K562 (cell line): ENCODE data around the gene TRIM37. TPM values are rescaled to one million over a fixed set of nuclear protein-coding genes. Genes with fewer than 3 reads are reported as not detected.
A peak's percentile ranks its signal among the peaks of the same experiment; 100 is the strongest.

Source experiments
- ARHGAP35 ChIP-seq: fragments of 450-650 bp; IDR thresholded peaks from 2 replicates; pipeline ENCODE4 v1.6.1; 2018; ENCODE audit not compliant: partially characterized antibody
- BMI1 ChIP-seq: fragments of 150-350 bp; IDR thresholded peaks from 2 replicates; pipeline ENCODE4 v1.6.1; 2014; ENCODE audit warnings: low read length
- BRD9 ChIP-seq: fragments of 450-650 bp; IDR thresholded peaks from 2 replicates; pipeline ENCODE4 v1.6.1; 2018; ENCODE audit warnings: low read depth; ENCODE audit not compliant: partially characterized antibody
- CBFA2T2 ChIP-seq: fragments of 450-650 bp; conservative IDR thresholded peaks from 2 replicates; pipeline ENCODE4 v1.6.1; 2017; ENCODE audit warnings: mild to moderate bottlenecking
- CBX2 ChIP-seq: fragments of 200-600 bp; sonication (generic); IDR thresholded peaks from one replicate; pipeline ENCODE4 v1.6.1; 2012; ENCODE audit warnings: mild to moderate bottlenecking, low read length, inconsistent platforms; ENCODE audit not compliant: insufficient read depth, poor library complexity, severe bottlenecking
- CHD2 ChIP-seq: IDR thresholded peaks from 2 replicates; pipeline ENCODE4 v1.6.1; 2011; ENCODE audit warnings: low read depth, low read length
- CREB1 ChIP-seq, 2 experiments: sonication (generic) in 1 of 2; formaldehyde crosslinking in 1 of 2; IDR thresholded peaks; 2 replicates each; pipeline versions ENCODE4 v1.6.1 to v1.8.0; 2012 to 2022; ENCODE audit warnings: inconsistent platforms in 1 of 2, mild to moderate bottlenecking in 1 of 2, missing genetic modification reagents in 1 of 2, moderate library complexity in 1 of 2
- E2F3 ChIP-seq: fragments of 250-450 bp; sonication (Bioruptor Pico); IDR thresholded peaks from 2 replicates; pipeline ENCODE4 v1.4.0; 2020; ENCODE audit warnings: mild to moderate bottlenecking
- FUS ChIP-seq: fragments of 200-400 bp; formaldehyde crosslinking; optimal IDR thresholded peaks from 2 replicates; pipeline ENCODE3; 2017; ENCODE audit warnings: low read depth, low read length
- HLTF ChIP-seq: fragments of 450-650 bp; IDR thresholded peaks from 2 replicates; pipeline ENCODE4 v1.6.1; 2016
- KDM5B ChIP-seq: fragments of 200-600 bp; sonication (generic); IDR thresholded peaks from 2 replicates; pipeline ENCODE4 v1.6.1; 2012; ENCODE audit warnings: low read depth, mild to moderate bottlenecking, moderate library complexity, low read length, control low read depth, inconsistent platforms; ENCODE audit not compliant: insufficient replicate concordance
- NFE2L1 ChIP-seq: fragments of 450-650 bp; IDR thresholded peaks from 2 replicates; pipeline ENCODE4 v1.6.1; 2016; ENCODE audit warnings: missing genetic modification characterization, low read depth, mild to moderate bottlenecking, missing compliant biosample characterization, moderate library complexity, borderline replicate concordance
- PRPF4 ChIP-seq: fragments of 200-400 bp; formaldehyde crosslinking; IDR thresholded peaks from one replicate; pipeline ENCODE4 v1.6.1; 2017; ENCODE audit warnings: low read length, low read depth, mild to moderate bottlenecking; ENCODE audit not compliant: insufficient read depth, poor library complexity, severe bottlenecking
- YY1 ChIP-seq, 3 experiments: IDR thresholded peaks; 2 replicates each; pipeline ENCODE4 v1.6.1; 2011; ENCODE audit warnings: low read length in 2 of 3, mild to moderate bottlenecking in 2 of 3, moderate library complexity in 2 of 3, borderline replicate concordance in 1 of 3, control low read depth in 1 of 3, low read depth in 1 of 3; ENCODE audit not compliant: insufficient read depth in 3 of 3, insufficient replicate concordance in 2 of 3, control insufficient read depth in 1 of 3, insufficient read length in 1 of 3; ENCODE audit errors: extremely low read depth in 1 of 3
- ZNF134 ChIP-seq: fragments of 250-450 bp; sonication (Bioruptor Pico); conservative IDR thresholded peaks from 2 replicates; pipeline ENCODE4 v1.4.0; 2020
- ZNF253 ChIP-seq: fragments of 250-450 bp; sonication (Bioruptor Pico); conservative IDR thresholded peaks from 2 replicates; pipeline ENCODE4 v1.6.1; 2021; ENCODE audit warnings: mild to moderate bottlenecking
- polyA plus RNA-seq, 8 experiments: library from polyadenylated mRNA; depleted of rRNA in 4 of 8; stranded (reverse) in 5 of 8; unstranded in 3 of 8; fragments of >200 nt; fragmentation: Nextera tagmentation in 2 of 8; fragmentation: Illumina TruSeq in 1 of 8; extraction: Ambion mirVana in 2 of 8; extraction: Trizol in 1 of 8; gene quantifications; 2 replicates each; pipeline versions ENCODE4 v1.2.1 to v1.2.3, GENCODE V29; 2011 to 2014; ENCODE audit warnings: inconsistent platforms in 1 of 8, missing spikeins in 1 of 8
- total RNA-seq, 7 experiments: library from RNA; depleted of rRNA in 6 of 7; stranded (reverse); fragments of >200 nt in 6 of 7; fragmentation: Illumina TruSeq in 2 of 7; extraction: Trizol in 2 of 7; gene quantifications; 2 replicates each; pipeline versions ENCODE4 v1.2.1 to v1.2.3, GENCODE V29; 2011 to 2021; ENCODE audit warnings: low replicate concordance in 1 of 7
- TF ChIP-seq, protein P1 (sequence below): fragments of 450-650 bp; IDR thresholded peaks from 2 replicates; pipeline ENCODE4 v1.6.1; 2016; ENCODE audit warnings: low read depth, mild to moderate bottlenecking, moderate library complexity
- TF ChIP-seq, protein P2 (sequence below): fragments of 250-450 bp; sonication (Bioruptor Pico); IDR thresholded peaks from 2 replicates; pipeline ENCODE4 v1.9.0; 2021; ENCODE audit warnings: mild to moderate bottlenecking, inconsistent platforms
- TF ChIP-seq, protein P3 (sequence below): fragments of 450-650 bp; conservative IDR thresholded peaks from 2 replicates; pipeline ENCODE4 v1.6.1; 2016; ENCODE audit warnings: missing genetic modification characterization, low read depth, mild to moderate bottlenecking, missing compliant biosample characterization, moderate library complexity
- TF ChIP-seq, protein P4 (sequence below): fragments of 450-650 bp; formaldehyde crosslinking; IDR thresholded peaks from 2 replicates; pipeline ENCODE4 v1.4.0; 2020; ENCODE audit warnings: mild to moderate bottlenecking, mixed read lengths

TRIM37 gene
- total and polyA plus RNA-seq, 9 of the 15 experiments (the other 6 are each of a cell fraction or from before 2014, with no cell fraction given), result 4.5 to 31.4 (median 23.8) TPM

DNA sequence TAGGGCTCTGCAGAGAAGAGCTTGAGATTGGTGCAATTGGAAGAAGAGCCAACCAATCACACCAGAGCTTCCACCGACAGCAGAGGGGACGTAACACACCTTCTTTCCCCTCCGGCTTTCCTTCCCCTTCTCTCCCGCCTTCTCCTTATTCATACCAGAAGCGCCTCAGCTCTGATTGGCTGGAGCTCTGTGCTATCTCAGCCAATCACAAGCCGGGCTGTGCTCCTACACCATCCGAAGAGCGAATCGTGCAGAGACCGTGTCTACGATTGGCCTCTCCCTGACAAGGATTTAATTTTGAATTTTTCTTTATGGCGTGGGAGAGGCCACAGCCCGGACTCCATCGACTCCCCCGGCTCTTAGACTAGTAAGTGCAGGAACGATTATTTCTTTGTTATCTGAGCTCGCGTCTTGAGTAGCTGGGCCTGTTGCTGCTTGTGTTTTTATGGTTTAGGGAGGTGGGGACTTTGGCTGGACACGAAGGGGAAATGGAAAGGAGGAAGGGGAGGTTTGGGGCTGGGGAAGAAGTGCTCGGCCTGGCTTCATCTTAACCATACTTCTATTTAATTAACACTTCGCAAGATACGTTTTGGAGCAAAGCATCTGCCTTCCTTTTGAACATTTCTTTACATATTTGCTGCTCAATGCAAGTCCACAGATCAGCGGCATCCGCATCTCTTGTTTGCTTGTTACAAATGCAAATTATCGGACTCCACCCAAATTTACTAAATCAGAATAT lies 48.9 kb upstream of the TRIM37 start, which contains the start of gene PRR11 (continued):
- no peak for TF ChIP-seq CBX2
- TF ChIP-seq FUS, result no peak
- TF ChIP-seq PRPF4, result no peak
- TF ChIP-seq, protein P1, sequence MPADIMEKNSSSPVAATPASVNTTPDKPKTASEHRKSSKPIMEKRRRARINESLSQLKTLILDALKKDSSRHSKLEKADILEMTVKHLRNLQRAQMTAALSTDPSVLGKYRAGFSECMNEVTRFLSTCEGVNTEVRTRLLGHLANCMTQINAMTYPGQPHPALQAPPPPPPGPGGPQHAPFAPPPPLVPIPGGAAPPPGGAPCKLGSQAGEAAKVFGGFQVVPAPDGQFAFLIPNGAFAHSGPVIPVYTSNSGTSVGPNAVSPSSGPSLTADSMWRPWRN, result no peak
- TF ChIP-seq, protein P2, sequence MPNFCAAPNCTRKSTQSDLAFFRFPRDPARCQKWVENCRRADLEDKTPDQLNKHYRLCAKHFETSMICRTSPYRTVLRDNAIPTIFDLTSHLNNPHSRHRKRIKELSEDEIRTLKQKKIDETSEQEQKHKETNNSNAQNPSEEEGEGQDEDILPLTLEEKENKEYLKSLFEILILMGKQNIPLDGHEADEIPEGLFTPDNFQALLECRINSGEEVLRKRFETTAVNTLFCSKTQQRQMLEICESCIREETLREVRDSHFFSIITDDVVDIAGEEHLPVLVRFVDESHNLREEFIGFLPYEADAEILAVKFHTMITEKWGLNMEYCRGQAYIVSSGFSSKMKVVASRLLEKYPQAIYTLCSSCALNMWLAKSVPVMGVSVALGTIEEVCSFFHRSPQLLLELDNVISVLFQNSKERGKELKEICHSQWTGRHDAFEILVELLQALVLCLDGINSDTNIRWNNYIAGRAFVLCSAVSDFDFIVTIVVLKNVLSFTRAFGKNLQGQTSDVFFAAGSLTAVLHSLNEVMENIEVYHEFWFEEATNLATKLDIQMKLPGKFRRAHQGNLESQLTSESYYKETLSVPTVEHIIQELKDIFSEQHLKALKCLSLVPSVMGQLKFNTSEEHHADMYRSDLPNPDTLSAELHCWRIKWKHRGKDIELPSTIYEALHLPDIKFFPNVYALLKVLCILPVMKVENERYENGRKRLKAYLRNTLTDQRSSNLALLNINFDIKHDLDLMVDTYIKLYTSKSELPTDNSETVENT (CRISPR knock-in tag), result no peak
- peak in 1 of 3 experiments; percentile 77 for TF ChIP-seq YY1 (IDR thresholded peaks at IDR 0.05; ENCODE audit: borderline replicate concordance in 1 of 3, control insufficient read depth in 1 of 3, extremely low read depth in 1 of 3, insufficient read depth in 3 of 3, insufficient read length in 1 of 3, insufficient replicate concordance in 2 of 3, low read depth in 1 of 3, low read length in 2 of 3)
- TF ChIP-seq NFE2L1 (tag), result no peak
- TF ChIP-seq KDM5B, result no peak
- TF ChIP-seq E2F3, result peak; percentile 67
- TF ChIP-seq BRD9, result no peak
- TF ChIP-seq ZNF253 (CRISPR knock-in tag), result no peak
- TF ChIP-seq, protein P3, sequence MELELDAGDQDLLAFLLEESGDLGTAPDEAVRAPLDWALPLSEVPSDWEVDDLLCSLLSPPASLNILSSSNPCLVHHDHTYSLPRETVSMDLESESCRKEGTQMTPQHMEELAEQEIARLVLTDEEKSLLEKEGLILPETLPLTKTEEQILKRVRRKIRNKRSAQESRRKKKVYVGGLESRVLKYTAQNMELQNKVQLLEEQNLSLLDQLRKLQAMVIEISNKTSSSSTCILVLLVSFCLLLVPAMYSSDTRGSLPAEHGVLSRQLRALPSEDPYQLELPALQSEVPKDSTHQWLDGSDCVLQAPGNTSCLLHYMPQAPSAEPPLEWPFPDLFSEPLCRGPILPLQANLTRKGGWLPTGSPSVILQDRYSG (tag), result no peak
- no peak for TF ChIP-seq BMI1
- no peak for TF ChIP-seq ZNF134 (CRISPR knock-in tag)
- no peak for TF ChIP-seq CBFA2T2
- TF ChIP-seq HLTF, result peak; percentile 47; the same call in 1 of the 2 replicates
- no peak for TF ChIP-seq ARHGAP35
- 0 out of 2 replicates have a peak, but pooled peaks have one; percentile 41 for TF ChIP-seq CREB1 (IDR thresholded peaks at IDR 0.05)
- TF ChIP-seq CREB1 (CRISPR knock-in tag; IDR thresholded peaks at IDR 0.05), result peak; percentile 73
- TF ChIP-seq, protein P4, sequence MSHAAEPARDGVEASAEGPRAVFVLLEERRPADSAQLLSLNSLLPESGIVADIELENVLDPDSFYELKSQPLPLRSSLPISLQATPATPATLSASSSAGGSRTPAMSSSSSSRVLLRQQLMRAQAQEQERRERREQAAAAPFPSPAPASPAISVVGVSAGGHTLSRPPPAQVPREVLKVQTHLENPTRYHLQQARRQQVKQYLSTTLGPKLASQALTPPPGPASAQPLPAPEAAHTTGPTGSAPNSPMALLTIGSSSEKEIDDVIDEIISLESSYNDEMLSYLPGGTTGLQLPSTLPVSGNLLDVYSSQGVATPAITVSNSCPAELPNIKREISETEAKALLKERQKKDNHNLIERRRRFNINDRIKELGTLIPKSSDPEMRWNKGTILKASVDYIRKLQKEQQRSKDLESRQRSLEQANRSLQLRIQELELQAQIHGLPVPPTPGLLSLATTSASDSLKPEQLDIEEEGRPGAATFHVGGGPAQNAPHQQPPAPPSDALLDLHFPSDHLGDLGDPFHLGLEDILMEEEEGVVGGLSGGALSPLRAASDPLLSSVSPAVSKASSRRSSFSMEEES (CRISPR knock-in tag), result no peak
- no peak for TF ChIP-seq CHD2
